DMS 273 (cell line): Measurements from ENCODE around the gene INTS11.

ENCODE experiments used
- DNase-seq: peaks from one replicate; lab custom pipeline; 2025; ENCODE audit not compliant: unreplicated experiment; lab: John Stamatoyannopoulos, UW

INTS11 gene

GRCh38 chr1:1287288-1288110 lies 37.0 kb downstream of the INTS11 start:
- no peak for DNase-seq

- no peak for DNase-seq
These were observed 37.9 kb downstream of the INTS11 start for GRCh38 chr1:1286313-1287261.

GRCh38 chr1:1285611-1286311 lies 38.7 kb downstream of the INTS11 start:
- no peak for DNase-seq

GRCh38 chr1:1285102-1285571 lies 39.3 kb downstream of the INTS11 start:
- no peak for DNase-seq

- DNase-seq: no peak
These were observed 40.0 kb downstream of the INTS11 start for GRCh38 chr1:1284221-1285101.

- DNase-seq: peak; percentile 78
These were observed 40.6 kb downstream of the INTS11 start for GRCh38 chr1:1283821-1284220.

- no peak for DNase-seq
These were observed 41.5 kb downstream of the INTS11 start for GRCh38 chr1:1282998-1283397.

- DNase-seq: peak; percentile 59
These were observed 42.7 kb downstream of the INTS11 start for GRCh38 chr1:1281533-1282321.

GRCh38 chr1:1280782-1281481 lies 43.5 kb downstream of the INTS11 start:
- no peak for DNase-seq

- DNase-seq: no peak
These were observed 45.4 kb downstream of the INTS11 start for GRCh38 chr1:1279028-1279427.

GRCh38 chr1:1278620-1279019 lies 45.8 kb downstream of the INTS11 start:
- no peak for DNase-seq

- no peak for DNase-seq
These were observed 48.6 kb downstream of the INTS11 start for GRCh38 chr1:1275836-1276235.

GRCh38 chr1:1274931-1275431 lies 49.5 kb downstream of the INTS11 start:
- no peak for DNase-seq

GRCh38 chr1:1274299-1274930 lies 50.0 kb downstream of the INTS11 start:
- DNase-seq: no peak

- peak; percentile 94 for DNase-seq
These were observed 50.8 kb downstream of the INTS11 start, which contains the start of gene UBE2J2 for GRCh38 chr1:1273512-1274298. TSS of gene UBE2J2 (minus strand) at chr1:1273854. CDS start at chr1:1267992, 5,862 bp downstream.

GRCh38 chr1:1273209-1273511 lies 51.3 kb downstream of the INTS11 start:
- DNase-seq: no peak
